ENCODE results near the gene TLE6. TPM values are rescaled to one million over a fixed set of nuclear protein-coding genes. Genes with fewer than 3 reads are reported as not detected.
"Not testable (repeated sequence)": the region's sequence is repeated elsewhere in the genome, so short reads cannot be mapped to it uniquely, and the experiment has no call there.

Gene TLE6
- total RNA-seq, 1 donor from 2014 or later = 0.90 TPM

GRCh38 chr19:3003046-3003445 lies 25.7 kb downstream of the TLE6 start:
- no peak for DNase-seq (ENCODE audit: low read depth in 2 of 2)

GRCh38 chr19:3004522-3004921 lies 27.2 kb downstream of the TLE6 start:
- no peak for DNase-seq (ENCODE audit: low read depth in 2 of 2)

- no peak for DNase-seq (ENCODE audit: low read depth in 2 of 2)
Observed at GRCh38 chr19:3005345-3005744, 28.0 kb downstream of the TLE6 start.

- no peak for DNase-seq (ENCODE audit: low read depth in 2 of 2)
Observed at GRCh38 chr19:3006075-3006767, 28.9 kb downstream of the TLE6 start.

GRCh38 chr19:3007975-3008374 lies 30.6 kb downstream of the TLE6 start:
- DNase-seq (ENCODE audit: low read depth in 2 of 2) = no peak

- no peak for DNase-seq (ENCODE audit: low read depth in 2 of 2)
Observed at GRCh38 chr19:3008994-3009393, 31.6 kb downstream of the TLE6 start.

- DNase-seq (ENCODE audit: low read depth in 2 of 2) = no peak
Observed at GRCh38 chr19:3010871-3011270, 33.5 kb downstream of the TLE6 start.

- not testable (repeated sequence) for DNase-seq (ENCODE audit: low read depth in 2 of 2)
Observed at GRCh38 chr19:3012059-3012458, 34.7 kb downstream of the TLE6 start.

GRCh38 chr19:3012621-3013262 lies 35.4 kb downstream of the TLE6 start:
- DNase-seq (ENCODE audit: low read depth in 2 of 2) = no peak

- no peak for DNase-seq (ENCODE audit: low read depth in 2 of 2)
Observed at GRCh38 chr19:3013263-3013725, 35.9 kb downstream of the TLE6 start.

GRCh38 chr19:3014135-3014534 lies 36.8 kb downstream of the TLE6 start:
- DNase-seq (ENCODE audit: low read depth in 2 of 2) = no peak

GRCh38 chr19:3015126-3016057 lies 38.0 kb downstream of the TLE6 start:
- DNase-seq (ENCODE audit: low read depth in 2 of 2) = no peak

- no peak for DNase-seq (ENCODE audit: low read depth in 2 of 2)
Observed at GRCh38 chr19:3017923-3018322, 40.6 kb downstream of the TLE6 start.

GRCh38 chr19:3019211-3019854 lies 42.0 kb downstream of the TLE6 start:
- DNase-seq (ENCODE audit: low read depth in 2 of 2) = no peak

GRCh38 chr19:3020321-3020960 lies 43.1 kb downstream of the TLE6 start:
- DNase-seq (ENCODE audit: low read depth in 2 of 2) = no peak

- no peak for DNase-seq (ENCODE audit: low read depth in 2 of 2)
Observed at GRCh38 chr19:3024509-3024869, 47.1 kb downstream of the TLE6 start.

GRCh38 chr19:3024870-3025548 lies 47.6 kb downstream of the TLE6 start:
- peak in 1 of 2 donors; percentile 23 for DNase-seq (ENCODE audit: low read depth in 2 of 2)

GRCh38 chr19:3025549-3025886 lies 48.2 kb downstream of the TLE6 start:
- DNase-seq (ENCODE audit: low read depth in 2 of 2) = no peak

- no peak for DNase-seq (ENCODE audit: low read depth in 2 of 2)
Observed at GRCh38 chr19:3026768-3027167, 49.4 kb downstream of the TLE6 start.

GRCh38 chr19:3027292-3027691 lies 49.9 kb downstream of the TLE6 start:
- no peak for DNase-seq (ENCODE audit: low read depth in 2 of 2)

GRCh38 chr19:3027981-3028304 lies 50.6 kb downstream of the TLE6 start:
- DNase-seq (ENCODE audit: low read depth in 2 of 2) = no peak

All from dermis microvascular lymphatic vessel endothelial cell (primary cell).